HEK293 (cell line): Measurements from ENCODE around the gene WHRN.

Experiments
- CTCF ChIA-PET: fragments of 350-600 bp; formaldehyde crosslinking; extraction: SDS; loops from one replicate; lab custom pipeline; 2021; ENCODE audit warnings: antibody characterized with exemption; lab: Yijun Ruan, JAX
- POLR2A ChIA-PET: fragments of 300-600 bp; formaldehyde crosslinking; extraction: SDS; loops from one replicate; lab custom pipeline; 2020; ENCODE audit warnings: antibody characterized with exemption, inconsistent platforms; lab: Yijun Ruan, JAX
- H3K27ac ChIP-seq: fragments of 200-500 bp; sonication (Bioruptor generic); 2 replicates; pipeline ENCODE4 v1.5.1; 2014; ENCODE audit warnings: low read depth, low read length, control low read depth, inconsistent platforms; ENCODE audit errors: extremely low read depth
- H3K36me3 ChIP-seq, 2 experiments: fragments of 200-500 bp in 1 of 2; sonication (Bioruptor generic) in 1 of 2; 1 replicate in 1 of 2; 2 replicates in 1 of 2; pipeline ENCODE4 v1.5.1; 2014 to 2017; ENCODE audit warnings: inconsistent platforms in 2 of 2, low read length in 2 of 2; ENCODE audit not compliant: control insufficient read depth in 2 of 2, insufficient read depth in 1 of 2
- H3K4me1 ChIP-seq: fragments of 200-500 bp; sonication (Bioruptor generic); 2 replicates; pipeline ENCODE4 v1.5.1; 2014; ENCODE audit warnings: mild to moderate bottlenecking, low read length, inconsistent platforms; ENCODE audit not compliant: control insufficient read depth, insufficient read depth
- H3K4me3 ChIP-seq: 2 replicates; pipeline ENCODE4 v1.5.1; 2011; ENCODE audit warnings: low read depth, mild to moderate bottlenecking, control low read depth, low read length, moderate library complexity
- H3K9me3 ChIP-seq: fragments of 200-500 bp; sonication (Bioruptor generic); 2 replicates; pipeline ENCODE4 v1.5.1; 2014; ENCODE audit warnings: low read depth, low read length, inconsistent platforms; ENCODE audit not compliant: control insufficient read depth, insufficient read depth
- BCL11B ChIP-seq: fragments of 450-650 bp; formaldehyde crosslinking; IDR thresholded peaks from 2 replicates; pipeline ENCODE4 v1.5.1; 2016; ENCODE audit warnings: low read depth, missing biosample characterization, missing genetic modification characterization
- GLIS1 ChIP-seq: fragments of 450-650 bp; formaldehyde crosslinking; IDR thresholded peaks from 2 replicates; pipeline ENCODE4 v1.5.1; 2016; ENCODE audit warnings: missing biosample characterization, missing genetic modification characterization
- HOXA7 ChIP-seq: sonication (generic); formaldehyde crosslinking; IDR thresholded peaks from 2 replicates; pipeline ENCODE4 v1.8.1; 2022; ENCODE audit warnings: missing genetic modification reagents, borderline replicate concordance
- IKZF3 ChIP-seq: fragments of 450-650 bp; IDR thresholded peaks from 2 replicates; pipeline ENCODE4 v1.5.0; 2018; ENCODE audit warnings: missing biosample characterization, mild to moderate bottlenecking, missing genetic modification characterization, moderate library complexity
- KLF1 ChIP-seq: fragments of 450-650 bp; formaldehyde crosslinking; IDR thresholded peaks from 2 replicates; pipeline ENCODE4 v1.5.1; 2016; ENCODE audit warnings: missing biosample characterization, missing genetic modification characterization
- KLF16 ChIP-seq: fragments of 450-650 bp; formaldehyde crosslinking; IDR thresholded peaks from 2 replicates; pipeline ENCODE4 v1.5.1; 2017; ENCODE audit warnings: missing biosample characterization, missing genetic modification characterization
- MZF1 ChIP-seq: fragments of 450-650 bp; formaldehyde crosslinking; IDR thresholded peaks from 2 replicates; pipeline ENCODE4 v1.5.1; 2017; ENCODE audit warnings: missing biosample characterization, missing genetic modification characterization, borderline replicate concordance
- OSR2 ChIP-seq: fragments of 450-650 bp; formaldehyde crosslinking; IDR thresholded peaks from 2 replicates; pipeline ENCODE4 v1.5.1; 2016; ENCODE audit warnings: missing biosample characterization, missing genetic modification characterization
- WT1 ChIP-seq: fragments of 450-650 bp; formaldehyde crosslinking; IDR thresholded peaks from 2 replicates; pipeline ENCODE4 v1.5.1; 2016; ENCODE audit warnings: missing biosample characterization, missing genetic modification characterization
- YY1 ChIP-seq: fragments of 450-650 bp; formaldehyde crosslinking; IDR thresholded peaks from 2 replicates; pipeline ENCODE4 v1.5.1; 2018; ENCODE audit warnings: missing biosample characterization, missing genetic modification characterization
- ZBTB8A ChIP-seq: fragments of 450-650 bp; formaldehyde crosslinking; IDR thresholded peaks from 2 replicates; pipeline ENCODE4 v1.5.1; 2016; ENCODE audit warnings: missing biosample characterization, missing genetic modification characterization
- ZIC2 ChIP-seq: fragments of 450-650 bp; formaldehyde crosslinking; IDR thresholded peaks from 2 replicates; pipeline ENCODE4 v1.5.1; 2016; ENCODE audit warnings: missing biosample characterization, missing genetic modification characterization
- ZNF121 ChIP-seq: fragments of 450-650 bp; formaldehyde crosslinking; IDR thresholded peaks from 2 replicates; pipeline ENCODE4 v1.5.1; 2016; ENCODE audit warnings: missing biosample characterization, missing genetic modification characterization
- ZNF155 ChIP-seq: fragments of 450-650 bp; formaldehyde crosslinking; IDR thresholded peaks from 2 replicates; pipeline ENCODE4 v1.5.1; 2016; ENCODE audit warnings: missing biosample characterization, missing genetic modification characterization
- ZNF2 ChIP-seq: fragments of 450-650 bp; formaldehyde crosslinking; IDR thresholded peaks from 2 replicates; pipeline ENCODE4 v1.5.1; 2016; ENCODE audit warnings: missing biosample characterization, missing genetic modification characterization
- ZNF214 ChIP-seq: fragments of 450-650 bp; formaldehyde crosslinking; IDR thresholded peaks from 2 replicates; pipeline ENCODE4 v1.5.1; 2017; ENCODE audit warnings: missing biosample characterization, mild to moderate bottlenecking, missing genetic modification characterization, borderline replicate concordance
- ZNF239 ChIP-seq: fragments of 450-650 bp; formaldehyde crosslinking; IDR thresholded peaks from 2 replicates; pipeline ENCODE4 v1.5.1; 2016; ENCODE audit warnings: missing biosample characterization, missing genetic modification characterization
- ZNF266 ChIP-seq: fragments of 450-650 bp; formaldehyde crosslinking; IDR thresholded peaks from 2 replicates; pipeline ENCODE4 v1.5.1; 2016; ENCODE audit warnings: missing biosample characterization, missing genetic modification characterization, low read depth
- ZNF274 ChIP-seq, 2 experiments: fragments of 200-500 bp in 1 of 2; fragments of 450-650 bp in 1 of 2; sonication (Bioruptor generic) in 1 of 2; formaldehyde crosslinking in 1 of 2; IDR thresholded peaks; 2 replicates each; pipeline versions ENCODE4 v1.5.1 to v1.6.1; 2014 to 2016; ENCODE audit warnings: borderline replicate concordance in 1 of 2, inconsistent platforms in 1 of 2, low read length in 1 of 2, missing biosample characterization in 1 of 2, missing genetic modification characterization in 1 of 2
- ZNF423 ChIP-seq: fragments of 450-650 bp; formaldehyde crosslinking; IDR thresholded peaks from 2 replicates; pipeline ENCODE4 v1.5.1; 2016; ENCODE audit warnings: missing biosample characterization, missing genetic modification characterization
- ZNF521 ChIP-seq: fragments of 450-650 bp; formaldehyde crosslinking; IDR thresholded peaks from 2 replicates; pipeline ENCODE4 v1.5.1; 2017; ENCODE audit warnings: missing biosample characterization, mild to moderate bottlenecking, missing genetic modification characterization
- ZNF561 ChIP-seq: fragments of 450-650 bp; IDR thresholded peaks from 2 replicates; pipeline ENCODE4 v1.5.1; 2018; ENCODE audit warnings: missing biosample characterization, missing genetic modification characterization, borderline replicate concordance
- ZNF629 ChIP-seq: fragments of 450-650 bp; formaldehyde crosslinking; IDR thresholded peaks from 2 replicates; pipeline ENCODE4 v1.5.1; 2017; ENCODE audit warnings: missing biosample characterization, missing genetic modification characterization
- ZNF664 ChIP-seq: fragments of 450-650 bp; formaldehyde crosslinking; IDR thresholded peaks from 2 replicates; pipeline ENCODE4 v1.5.1; 2016; ENCODE audit warnings: missing biosample characterization, missing genetic modification characterization
- ZNF76 ChIP-seq: fragments of 450-650 bp; formaldehyde crosslinking; IDR thresholded peaks from 2 replicates; pipeline ENCODE4; 2016; ENCODE audit warnings: low read depth, missing biosample characterization, missing genetic modification characterization, borderline replicate concordance
- ZNF776 ChIP-seq: fragments of 450-650 bp; formaldehyde crosslinking; IDR thresholded peaks from 2 replicates; pipeline ENCODE4 v1.5.0; 2017; ENCODE audit warnings: missing biosample characterization, missing genetic modification characterization, borderline replicate concordance
- ZSCAN23 ChIP-seq: fragments of 450-650 bp; formaldehyde crosslinking; IDR thresholded peaks from 2 replicates; pipeline ENCODE4 v1.5.1; 2016; ENCODE audit warnings: missing biosample characterization, missing genetic modification characterization
- TF ChIP-seq, protein P1 (sequence below): fragments of 450-650 bp; formaldehyde crosslinking; IDR thresholded peaks from 2 replicates; pipeline ENCODE4 v1.5.1; 2016; ENCODE audit warnings: missing biosample characterization, missing genetic modification characterization

The WHRN gene

DNA sequence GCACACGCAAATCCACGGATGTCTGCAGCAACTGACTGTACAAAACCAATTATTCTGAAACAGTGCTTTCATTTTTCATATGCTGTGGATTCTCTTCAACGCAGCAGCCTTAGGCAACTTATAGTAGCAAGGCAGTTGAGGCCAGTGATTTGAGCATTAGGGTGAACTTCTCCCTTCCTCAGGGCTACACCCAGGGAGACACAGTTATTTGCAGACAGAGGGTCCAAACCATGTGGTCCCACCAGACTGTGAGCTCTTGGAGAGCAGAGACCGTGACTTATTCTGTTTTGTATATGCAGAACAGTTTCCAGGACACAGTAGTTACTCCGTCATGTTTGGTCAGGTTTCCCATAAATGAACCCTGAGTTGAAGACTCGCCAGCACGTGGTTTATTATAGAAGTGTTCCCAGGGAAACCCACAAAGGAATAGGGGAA, 19.0 kb upstream of the WHRN start:
- no peak for TF ChIP-seq YY1 (tag by site-specific recombination)
- TF ChIP-seq ZNF521 (tag by site-specific recombination) = no peak
- TF ChIP-seq, protein P1, sequence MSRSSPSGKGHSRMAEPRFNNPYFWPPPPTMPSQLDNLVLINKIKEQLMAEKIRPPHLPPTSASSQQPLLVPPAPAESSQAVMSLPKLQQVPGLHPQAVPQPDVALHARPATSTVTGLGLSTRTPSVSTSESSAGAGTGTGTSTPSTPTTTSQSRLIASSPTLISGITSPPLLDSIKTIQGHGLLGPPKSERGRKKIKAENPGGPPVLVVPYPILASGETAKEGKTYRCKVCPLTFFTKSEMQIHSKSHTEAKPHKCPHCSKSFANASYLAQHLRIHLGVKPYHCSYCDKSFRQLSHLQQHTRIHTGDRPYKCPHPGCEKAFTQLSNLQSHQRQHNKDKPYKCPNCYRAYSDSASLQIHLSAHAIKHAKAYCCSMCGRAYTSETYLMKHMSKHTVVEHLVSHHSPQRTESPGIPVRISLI = no peak
- TF ChIP-seq ZNF664 = no peak
- TF ChIP-seq ZBTB8A (tag by site-specific recombination) = no peak
- TF ChIP-seq ZNF76 (tag by site-specific recombination) = no peak
- TF ChIP-seq ZNF266 (tag by site-specific recombination) = no peak
- TF ChIP-seq MZF1 (tag by site-specific recombination) = no peak
- TF ChIP-seq GLIS1 (tag by site-specific recombination) = no peak
- TF ChIP-seq ZNF2 (tag by site-specific recombination) = no peak
- TF ChIP-seq ZNF274 (IDR thresholded peaks at IDR 0.05; ENCODE audit: low read length) = no peak
- no peak for TF ChIP-seq ZNF274 (tag by site-specific recombination; IDR thresholded peaks at IDR 0.05; ENCODE audit: borderline replicate concordance)
- no peaks in the 10 kb centered on the region for H3K36me3 ChIP-seq
- POLR2A ChIA-PET = no interaction called here
- CTCF ChIA-PET = interaction anchor here (1.4 kb wide), 1 partner anchor 25 kb away, joined by 4 read pairs; no protein-coding TSS in a partner anchor
- no peak overlapping the region for H3K27ac ChIP-seq
- no peak overlapping the region for H3K4me3 ChIP-seq
- H3K9me3 ChIP-seq = no peaks in the 10 kb centered on the region
- H3K4me1 ChIP-seq = no peaks in the 10 kb centered on the region

- TF ChIP-seq IKZF3 (tag by site-specific recombination) (no peak), ZNF629 (tag by site-specific recombination) (no peak), ZNF155 (tag by site-specific recombination) (no peak)
- H3K9me3 ChIP-seq = no peaks in the 10 kb centered on the region
- H3K4me1 ChIP-seq = no peaks in the 10 kb centered on the region
- ChIA-PET POLR2A (no interaction called here), CTCF (interaction anchor here (0.9 kb wide), 1 partner anchor 54 kb away, joined by 3 read pairs; no protein-coding TSS in a partner anchor)
- no peak overlapping the region for H3K27ac ChIP-seq
- H3K36me3 ChIP-seq = no peaks in the 10 kb centered on the region
- no peak overlapping the region for H3K4me3 ChIP-seq
Measured at GRCh38 chr9:114522847-114523246, 17.6 kb upstream of the WHRN start.

DNA sequence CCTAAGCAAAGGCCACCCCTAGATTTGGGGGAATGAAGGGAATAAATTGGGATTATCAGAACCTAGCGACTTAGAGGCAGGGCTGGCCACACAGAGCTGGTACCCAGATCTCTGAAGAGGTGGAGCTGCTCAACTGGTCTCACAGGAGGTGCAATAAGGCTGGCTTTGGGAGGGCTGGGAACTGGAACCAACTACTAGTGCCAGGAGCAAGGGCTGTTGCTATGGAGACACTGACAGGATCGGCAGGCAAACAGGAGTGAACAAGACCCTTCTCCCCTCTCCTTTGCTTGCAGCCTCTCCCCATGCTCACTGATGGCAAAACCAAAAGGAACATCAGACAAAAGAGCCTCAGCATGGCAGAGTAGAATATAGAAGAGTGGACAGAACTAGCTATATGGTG, 17.0 kb upstream of the WHRN start:
- CTCF ChIA-PET = interaction anchor here (0.6 to 1.2 kb wide), 2 partner anchors 16 to 166 kb away, joined by 3 to 4 read pairs; no protein-coding TSS in a partner anchor
- Histone ChIP-seq H3K27ac (no peak overlapping the region), H3K36me3 (no peaks in the 10 kb centered on the region), H3K9me3 (no peaks in the 10 kb centered on the region), H3K4me3 (no peak overlapping the region), H3K4me1 (no peaks in the 10 kb centered on the region)
- POLR2A ChIA-PET = interaction anchor here (0.6 to 0.7 kb wide), 2 partner anchors 30 to 65 kb away, joined by 3 read pairs; partner anchors contain the start of gene ATP6V1G1
- TF ChIP-seq KLF1 (no peak), ZNF214 (tag by site-specific recombination) (no peak), HOXA7 (CRISPR knock-in tag) (no peak), ZSCAN23 (tag by site-specific recombination) (no peak), ZNF239 (tag by site-specific recombination) (no peak), ZIC2 (tag by site-specific recombination) (no peak), ZNF121 (tag by site-specific recombination) (no peak), YY1 (tag by site-specific recombination) (no peak), KLF16 (tag by site-specific recombination) (no peak), BCL11B (tag by site-specific recombination) (no peak), ZNF561 (tag by site-specific recombination) (no peak), ZNF629 (tag by site-specific recombination) (no peak), OSR2 (tag by site-specific recombination) (no peak), ZNF423 (tag by site-specific recombination) (no peak), WT1 (no peak), ZNF776 (tag by site-specific recombination) (no peak)
